ENCODE measurements around the gene TNFSF15. TPM values are rescaled to one million over a fixed set of nuclear protein-coding genes. Genes with fewer than 3 reads are reported as not detected.

The TNFSF15 gene
- total and polyA plus RNA-seq, 2 of the 4 experiments (the other 2 are of a cell fraction) = 0.03 to 0.18 TPM

DNA sequence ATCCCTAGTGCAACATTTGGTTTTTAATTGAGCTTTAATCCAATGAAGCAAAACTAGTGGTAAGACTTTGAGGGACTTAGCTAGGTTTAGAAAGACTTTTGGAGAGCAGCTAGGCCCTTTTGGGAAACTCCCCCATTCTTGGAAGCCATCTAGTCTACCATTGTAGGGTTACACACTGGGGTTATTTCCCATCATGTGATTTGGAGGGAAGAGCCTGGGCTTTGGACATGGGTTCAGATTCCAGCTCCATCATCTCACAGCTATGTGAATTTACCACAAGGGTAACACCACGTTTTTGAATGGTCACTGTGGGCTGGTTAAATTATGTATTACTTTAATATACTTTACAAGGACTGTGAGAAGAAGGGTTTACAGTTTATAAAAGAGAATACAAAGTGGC is 18.3 kb upstream of the TNFSF15 start:
- Histone ChIP-seq H3K23ac (ENCODE audit: low read depth, low read length) (no peak overlapping the region), H3K27ac (ENCODE audit: insufficient read depth, low read length) (no peak overlapping the region), H4K20me1 (ENCODE audit: insufficient read depth, low read length) (no peaks in the 10 kb centered on the region), H2BK120ac (ENCODE audit: low read depth, low read length) (no peak overlapping the region), H2AK9ac (replicated peaks; ENCODE audit: low read depth, low read length, poor library complexity) (no peak overlapping the region), H4K5ac (ENCODE audit: low read depth, low read length) (no peak overlapping the region), H3K18ac (ENCODE audit: low read depth, low read length) (no peak overlapping the region), H2AFZ (replicated peaks; ENCODE audit: low read length, poor library complexity) (no peak overlapping the region), H2BK5ac (ENCODE audit: low read depth, low read length, poor library complexity, severe bottlenecking) (no peak overlapping the region), H4K91ac (ENCODE audit: insufficient read depth, low read depth, low read length) (no peak overlapping the region), H3K79me1 (ENCODE audit: low read depth in 1 of 2, low read length in 2 of 2) (no peaks in the 10 kb centered on the region), H3K4me1 (ENCODE audit: control insufficient read depth, insufficient read depth, low read length) (peaks cover 4% of the 10 kb centered on the region), H2BK20ac (ENCODE audit: low read depth, low read length) (no peak overlapping the region), H2AK5ac (ENCODE audit: low read depth, low read length) (no peak overlapping the region), H3K14ac (replicated peaks; ENCODE audit: low read depth, low read length) (no peak overlapping the region), H2BK15ac (ENCODE audit: low read depth, low read length) (no peak overlapping the region), H3K4me3 (ENCODE audit: insufficient read depth, low read depth, low read length) (no peak overlapping the region), H3K9ac (ENCODE audit: low read depth, low read length) (no peak overlapping the region), H3K36me3 (ENCODE audit: control insufficient read depth, insufficient read depth, low read length) (no peaks in the 10 kb centered on the region), H3K4me2 (ENCODE audit: low read depth, low read length) (no peak overlapping the region), H3K4ac (ENCODE audit: low read depth, low read length) (no peak overlapping the region), H3K9me1 (ENCODE audit: insufficient read depth, low read length) (peaks cover 3% of the 10 kb centered on the region; the same call in 1 of the 2 replicates), H3K27me3 (ENCODE audit: control insufficient read depth, insufficient read depth, low read length) (peaks cover 22% of the 10 kb centered on the region), H4K8ac (ENCODE audit: low read depth in 2 of 2, low read length in 2 of 2) (no peak overlapping the region), H3K9me3 (ENCODE audit: control insufficient read depth, insufficient read depth, low read length) (no peaks in the 10 kb centered on the region), H3K56ac (ENCODE audit: extremely low read depth, insufficient read depth, low read length) (no peak overlapping the region)
- CTCF ChIA-PET = interaction anchor here (0.9 to 1.7 kb wide), 3 partner anchors 13 to 83 kb away, joined by 4 to 6 read pairs (median 5); no protein-coding TSS in a partner anchor
- ATAC-seq (ENCODE audit: low read depth) = peak; percentile 65
- BruUV-seq (replicated peaks) = no TSS peak
- intact Hi-C loops (cut with micrococcal nuclease) = no loop called here
- TF ChIP-seq FOS (IDR thresholded peaks at IDR 0.05; ENCODE audit: low read depth, low read length) = no peak
- no peak for TF ChIP-seq RFX5 (IDR thresholded peaks at IDR 0.05; ENCODE audit: low read depth, low read length)
- no peak for TF ChIP-seq CHD1 (IDR thresholded peaks at IDR 0.05; ENCODE audit: low read depth, low read length)
- TF ChIP-seq BHLHE40 (IDR thresholded peaks at IDR 0.05; ENCODE audit: low read depth, low read length) = no peak
- TF ChIP-seq, protein P1, sequence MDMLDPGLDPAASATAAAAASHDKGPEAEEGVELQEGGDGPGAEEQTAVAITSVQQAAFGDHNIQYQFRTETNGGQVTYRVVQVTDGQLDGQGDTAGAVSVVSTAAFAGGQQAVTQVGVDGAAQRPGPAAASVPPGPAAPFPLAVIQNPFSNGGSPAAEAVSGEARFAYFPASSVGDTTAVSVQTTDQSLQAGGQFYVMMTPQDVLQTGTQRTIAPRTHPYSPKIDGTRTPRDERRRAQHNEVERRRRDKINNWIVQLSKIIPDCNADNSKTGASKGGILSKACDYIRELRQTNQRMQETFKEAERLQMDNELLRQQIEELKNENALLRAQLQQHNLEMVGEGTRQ (IDR thresholded peaks at IDR 0.05; ENCODE audit: low read depth, low read length) = peak; percentile 50; the same call in 1 of the 2 replicates
- in situ Hi-C loops (cut with MboI; ENCODE audit: low sequenced_read_pairs) = no loop called here
- no CpG with 5 or more reads among the region's 1 CpG for WGBS, 2 experiments (ENCODE audit: extremely low coverage in 2 of 2, insufficient read length in 1 of 2)
- DNase-seq = peak; percentile 82
- dilution Hi-C loops (cut with HindIII; ENCODE audit: low sequenced_read_pairs, unreplicated experiment) = no loop called here
- POLR2A ChIA-PET (ENCODE audit: unreplicated experiment) = no interaction called here

Measured in IMR-90 (cell line).